ENCODE measurements around the gene CAB39L. TPM values are rescaled to one million over a fixed set of nuclear protein-coding genes. Genes with fewer than 3 reads are reported as not detected.

The CAB39L gene
- total RNA-seq, 1 donor from 2014 or later = 3.4 TPM

DNA sequence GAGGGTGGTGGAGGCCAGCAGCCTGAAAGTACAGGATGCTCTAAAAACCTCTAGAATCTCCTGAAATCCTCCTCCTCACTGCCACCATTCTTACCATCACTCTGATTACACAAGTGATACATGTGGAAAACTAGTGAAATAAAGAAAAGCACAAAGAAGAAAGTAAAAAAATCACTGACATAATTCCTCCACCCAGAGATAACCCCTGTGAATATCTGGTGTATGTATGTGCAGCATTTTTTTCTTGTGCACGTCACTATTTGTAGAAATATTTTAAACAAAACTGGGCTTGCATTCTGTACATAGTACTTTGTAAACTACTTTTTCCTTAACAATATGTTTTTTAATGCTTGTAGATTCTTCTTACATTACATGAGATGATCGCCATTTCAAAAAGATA is 122.9 kb downstream of the CAB39L start:
- intact Hi-C loops (cut with micrococcal nuclease) = no loop called here
- Mint-ChIP-seq H3K27ac (no peak overlapping the region), H3K36me3 (ENCODE audit: low read depth) (peaks cover 1% of the 10 kb centered on the region), H3K9me3 (no peaks in the 10 kb centered on the region), H3K27me3 (no peaks in the 10 kb centered on the region), H3K4me3 (no peak overlapping the region), H3K4me1 (peaks cover 19% of the 10 kb centered on the region)
- POLR2A ChIA-PET = interaction anchor here (1.3 kb wide), 1 partner anchor 123 kb away, joined by 4 read pairs; the partner anchor contains the start of genes CAB39L and SETDB2
- TF ChIP-seq, protein P1, sequence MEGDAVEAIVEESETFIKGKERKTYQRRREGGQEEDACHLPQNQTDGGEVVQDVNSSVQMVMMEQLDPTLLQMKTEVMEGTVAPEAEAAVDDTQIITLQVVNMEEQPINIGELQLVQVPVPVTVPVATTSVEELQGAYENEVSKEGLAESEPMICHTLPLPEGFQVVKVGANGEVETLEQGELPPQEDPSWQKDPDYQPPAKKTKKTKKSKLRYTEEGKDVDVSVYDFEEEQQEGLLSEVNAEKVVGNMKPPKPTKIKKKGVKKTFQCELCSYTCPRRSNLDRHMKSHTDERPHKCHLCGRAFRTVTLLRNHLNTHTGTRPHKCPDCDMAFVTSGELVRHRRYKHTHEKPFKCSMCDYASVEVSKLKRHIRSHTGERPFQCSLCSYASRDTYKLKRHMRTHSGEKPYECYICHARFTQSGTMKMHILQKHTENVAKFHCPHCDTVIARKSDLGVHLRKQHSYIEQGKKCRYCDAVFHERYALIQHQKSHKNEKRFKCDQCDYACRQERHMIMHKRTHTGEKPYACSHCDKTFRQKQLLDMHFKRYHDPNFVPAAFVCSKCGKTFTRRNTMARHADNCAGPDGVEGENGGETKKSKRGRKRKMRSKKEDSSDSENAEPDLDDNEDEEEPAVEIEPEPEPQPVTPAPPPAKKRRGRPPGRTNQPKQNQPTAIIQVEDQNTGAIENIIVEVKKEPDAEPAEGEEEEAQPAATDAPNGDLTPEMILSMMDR (IDR thresholded peaks at IDR 0.05) = no peak
- DNase-seq = no peak
- ATAC-seq (ENCODE audit: low read depth) = no peak
- CTCF ChIA-PET = no interaction called here

DNA sequence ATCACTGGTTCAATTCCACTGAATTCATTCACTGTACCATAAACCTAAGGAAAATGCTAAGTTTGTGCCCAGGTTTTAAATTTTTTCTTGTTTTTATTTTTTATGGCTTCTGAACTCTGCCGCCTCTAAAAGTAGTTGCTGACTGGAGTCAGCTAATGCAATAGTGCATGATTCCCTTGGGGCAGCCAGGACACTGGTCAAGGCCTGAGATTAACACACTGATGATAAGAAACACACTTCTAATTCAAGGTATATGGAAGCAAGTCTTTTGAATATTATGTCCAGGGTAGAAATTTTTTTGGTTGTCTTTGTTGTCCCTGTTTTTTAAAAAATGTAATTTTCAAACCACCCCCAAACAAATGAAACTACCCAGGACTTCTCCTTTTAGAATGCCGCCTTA is 123.9 kb downstream of the CAB39L start:
- Mint-ChIP-seq H3K27ac (no peak overlapping the region), H3K9me3 (no peaks in the 10 kb centered on the region), H3K4me1 (peaks cover 18% of the 10 kb centered on the region), H3K36me3 (ENCODE audit: low read depth) (peaks cover 1% of the 10 kb centered on the region), H3K27me3 (no peaks in the 10 kb centered on the region), H3K4me3 (no peak overlapping the region)
- intact Hi-C loops (cut with micrococcal nuclease) = no loop called here
- CTCF ChIA-PET = no interaction called here
- no peak for DNase-seq
- POLR2A ChIA-PET = interaction anchor here (0.8 kb wide), 1 partner anchor 12 kb away, joined by 5 read pairs; no protein-coding TSS in a partner anchor
- TF ChIP-seq, protein P1 (IDR thresholded peaks at IDR 0.05) = no peak
- ATAC-seq (ENCODE audit: low read depth) = no peak

DNA sequence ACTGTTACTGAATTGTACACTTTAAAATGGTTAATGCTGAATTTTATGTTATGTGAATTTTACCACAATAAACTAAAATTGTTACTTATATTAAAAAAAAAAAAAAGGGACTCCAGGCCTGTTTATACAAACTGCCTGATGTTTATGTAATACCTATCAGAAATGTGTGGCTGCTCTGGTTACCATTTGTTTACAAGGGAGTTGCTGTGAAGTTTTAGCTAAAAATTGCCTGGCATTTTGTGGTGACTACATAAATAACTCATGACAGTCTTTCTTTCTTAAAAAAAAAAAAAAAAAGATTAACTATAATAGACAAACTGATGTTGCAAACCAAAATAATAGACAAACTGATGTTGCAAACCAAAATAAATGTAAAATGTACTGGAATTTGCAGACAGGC is 124.3 kb downstream of the CAB39L start:
- ATAC-seq (ENCODE audit: low read depth) = no peak
- H3K9me3 Mint-ChIP-seq = no peaks in the 10 kb centered on the region
- no peak overlapping the region for H3K4me3 Mint-ChIP-seq
- intact Hi-C loops (cut with micrococcal nuclease) = no loop called here
- ChIA-PET POLR2A (interaction anchor here (0.8 kb wide), 1 partner anchor 12 kb away, joined by 5 read pairs; no protein-coding TSS in a partner anchor), CTCF (no interaction called here)
- H3K4me1 Mint-ChIP-seq = peaks cover 18% of the 10 kb centered on the region
- TF ChIP-seq, protein P1 (IDR thresholded peaks at IDR 0.05) = no peak
- peaks cover 1% of the 10 kb centered on the region for H3K36me3 Mint-ChIP-seq (ENCODE audit: low read depth)
- H3K27me3 Mint-ChIP-seq = no peaks in the 10 kb centered on the region
- DNase-seq = no peak
- no peak overlapping the region for H3K27ac Mint-ChIP-seq

DNA sequence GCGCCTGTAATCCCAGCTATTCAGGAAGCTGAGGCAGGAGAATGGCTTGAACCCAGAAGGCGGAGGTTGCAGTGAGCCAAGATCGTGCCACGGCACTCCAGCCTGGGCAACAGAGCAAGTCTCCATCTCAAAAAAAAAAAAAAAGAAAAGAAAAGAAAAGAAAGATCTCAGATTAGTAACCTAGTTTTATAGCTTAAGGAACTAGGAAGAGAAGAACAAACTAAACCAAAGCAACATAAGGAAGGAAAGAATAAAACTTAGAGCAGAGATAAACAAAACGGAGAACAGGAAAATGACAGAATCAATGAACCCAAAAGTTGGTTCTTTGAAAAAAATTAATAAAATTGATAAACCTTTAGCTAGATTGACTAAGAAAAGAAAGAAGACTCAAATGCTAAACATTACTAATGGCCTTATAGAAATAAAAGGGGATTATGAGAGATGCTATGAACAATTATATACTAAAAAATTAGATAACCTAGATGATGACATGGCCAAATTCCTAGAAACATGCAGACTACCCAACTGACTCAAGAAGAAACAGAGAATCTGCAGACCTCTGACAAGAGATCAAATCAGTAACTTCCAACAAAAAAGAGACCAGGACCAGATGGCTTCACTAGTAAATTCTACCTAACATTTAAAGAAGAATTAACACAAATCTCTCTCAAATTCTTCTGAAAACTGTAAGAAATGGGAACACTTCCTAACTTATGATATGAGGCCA is 127.9 kb downstream of the CAB39L start:
- Mint-ChIP-seq H3K27ac (no peak overlapping the region), H3K9me3 (no peaks in the 10 kb centered on the region), H3K36me3 (ENCODE audit: low read depth) (peaks cover 1% of the 10 kb centered on the region), H3K4me1 (peaks cover 12% of the 10 kb centered on the region), H3K27me3 (no peaks in the 10 kb centered on the region), H3K4me3 (no peak overlapping the region)
- CTCF ChIA-PET = interaction anchor here (1.4 kb wide), 1 partner anchor 291 kb away, joined by 3 read pairs; no protein-coding TSS in a partner anchor
- POLR2A ChIA-PET = no interaction called here
- intact Hi-C loops (cut with micrococcal nuclease) = no loop called here
- TF ChIP-seq, protein P1 (IDR thresholded peaks at IDR 0.05) = no peak
- ATAC-seq (ENCODE audit: low read depth) = no peak
- DNase-seq = no peak

DNA sequence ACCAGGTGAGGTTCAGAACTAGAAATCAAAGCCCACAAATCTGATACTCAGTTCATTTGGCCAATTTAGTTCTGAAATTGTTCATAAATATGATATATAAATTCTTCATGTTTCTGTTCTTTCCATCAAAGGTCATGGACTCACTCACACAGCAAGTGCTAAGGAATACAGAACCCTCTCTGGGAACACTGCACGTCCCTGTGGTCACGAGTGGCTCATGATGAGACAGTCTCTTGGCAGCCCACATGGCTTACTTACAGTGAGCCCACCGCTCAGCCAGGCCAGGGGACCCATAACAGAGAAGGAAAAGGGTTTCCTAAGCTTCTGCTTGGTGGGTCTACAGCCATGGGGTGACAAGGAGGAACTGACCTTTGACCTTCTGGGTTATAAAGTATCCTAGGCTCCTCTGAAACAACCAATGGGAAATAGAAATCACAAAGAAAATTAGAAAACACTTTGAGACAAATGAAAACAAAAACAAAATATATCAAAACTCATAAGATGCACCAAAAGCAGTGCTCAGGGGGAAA is 128.8 kb downstream of the CAB39L start:
- Mint-ChIP-seq H3K4me1 (peaks cover 4% of the 10 kb centered on the region), H3K36me3 (ENCODE audit: low read depth) (peaks cover 6% of the 10 kb centered on the region), H3K27ac (no peak overlapping the region), H3K27me3 (no peaks in the 10 kb centered on the region), H3K9me3 (no peaks in the 10 kb centered on the region), H3K4me3 (no peak overlapping the region)
- CTCF ChIA-PET = interaction anchor here (1.4 kb wide), 1 partner anchor 292 kb away, joined by 3 read pairs; no protein-coding TSS in a partner anchor
- POLR2A ChIA-PET = no interaction called here
- DNase-seq (no peak), ATAC-seq (ENCODE audit: low read depth) (no peak)
- intact Hi-C loops (cut with micrococcal nuclease) = no loop called here
- TF ChIP-seq, protein P1 (IDR thresholded peaks at IDR 0.05) = no peak

Measured in activated B cell treated with CpG ODN at 0.5 μM for 24 hours (primary cell).